MM.1S (cell line): ENCODE measurements around the gene MVD.

ENCODE experiments used
- EZH2 ChIP-seq: fragments of 300-600 bp; sonication (generic); optimal IDR thresholded peaks from 2 replicates; pipeline ENCODE3; 2017; ENCODE audit warnings: low read depth, mild to moderate bottlenecking, antibody characterized with exemption, low read length, mixed read lengths
- EZH2phosphoT487 ChIP-seq: fragments of 300-600 bp; sonication (generic); IDR thresholded peaks from 2 replicates; pipeline ENCODE4 v1.6.1; 2018; ENCODE audit warnings: antibody characterized with exemption, low read length
- TF ChIP-seq, protein P1 (sequence below): fragments of 300-600 bp; sonication (generic); IDR thresholded peaks from 2 replicates; pipeline ENCODE4 v1.5.1; 2016; ENCODE audit warnings: antibody characterized with exemption, low read length, mixed read lengths

DNA sequence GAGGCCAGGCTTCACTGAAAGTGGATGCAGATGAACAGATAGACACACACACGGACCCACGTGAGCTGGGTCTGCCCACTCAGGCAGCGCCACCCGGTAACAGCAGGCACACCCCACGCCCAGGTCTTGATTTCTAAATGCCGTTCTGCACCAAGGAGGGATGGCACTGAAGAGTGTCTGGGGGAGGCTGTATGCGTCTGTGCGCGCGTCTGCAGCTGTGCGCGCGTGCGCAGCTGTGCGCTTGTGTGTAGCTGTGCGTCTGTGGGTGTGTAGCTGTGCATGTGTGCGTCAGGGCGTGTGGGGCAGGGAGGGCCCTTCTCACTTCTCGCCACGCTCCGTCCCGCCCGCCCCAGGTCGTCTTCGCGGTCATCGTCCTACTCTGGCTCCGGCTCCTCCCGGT, 40.0 kb downstream of the MVD start:
- TF ChIP-seq, protein P1, sequence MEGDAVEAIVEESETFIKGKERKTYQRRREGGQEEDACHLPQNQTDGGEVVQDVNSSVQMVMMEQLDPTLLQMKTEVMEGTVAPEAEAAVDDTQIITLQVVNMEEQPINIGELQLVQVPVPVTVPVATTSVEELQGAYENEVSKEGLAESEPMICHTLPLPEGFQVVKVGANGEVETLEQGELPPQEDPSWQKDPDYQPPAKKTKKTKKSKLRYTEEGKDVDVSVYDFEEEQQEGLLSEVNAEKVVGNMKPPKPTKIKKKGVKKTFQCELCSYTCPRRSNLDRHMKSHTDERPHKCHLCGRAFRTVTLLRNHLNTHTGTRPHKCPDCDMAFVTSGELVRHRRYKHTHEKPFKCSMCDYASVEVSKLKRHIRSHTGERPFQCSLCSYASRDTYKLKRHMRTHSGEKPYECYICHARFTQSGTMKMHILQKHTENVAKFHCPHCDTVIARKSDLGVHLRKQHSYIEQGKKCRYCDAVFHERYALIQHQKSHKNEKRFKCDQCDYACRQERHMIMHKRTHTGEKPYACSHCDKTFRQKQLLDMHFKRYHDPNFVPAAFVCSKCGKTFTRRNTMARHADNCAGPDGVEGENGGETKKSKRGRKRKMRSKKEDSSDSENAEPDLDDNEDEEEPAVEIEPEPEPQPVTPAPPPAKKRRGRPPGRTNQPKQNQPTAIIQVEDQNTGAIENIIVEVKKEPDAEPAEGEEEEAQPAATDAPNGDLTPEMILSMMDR: no peak
- TF ChIP-seq EZH2phosphoT487 (no peak), EZH2 (no peak)
